Sigmoid colon (tissue), 4 donors: ENCODE data around the gene TPTE.
"Not testable (repeated sequence)": the region's sequence is repeated elsewhere in the genome, so short reads cannot be mapped to it uniquely, and the experiment has no call there.

Experiments used
- EP300 ChIP-seq, 4 donors: sonication (generic); formaldehyde crosslinking; IDR thresholded peaks; one replicate each; pipeline ENCODE4 v1.6.1; 2017; ENCODE audit warnings: antibody characterized with exemption in 4 of 4
- POLR2A ChIP-seq, 2 donors: fragments of 450-650 bp; IDR thresholded peaks; one replicate each; pipeline ENCODE4 v1.6.1; 2016; ENCODE audit warnings: antibody characterized with exemption in 2 of 2, mild to moderate bottlenecking in 2 of 2, moderate library complexity in 2 of 2
- POLR2AphosphoS5 ChIP-seq, 4 donors: sonication (generic); formaldehyde crosslinking; IDR thresholded peaks; one replicate each; pipeline ENCODE4 v1.6.1; 2017; ENCODE audit warnings: antibody characterized with exemption in 4 of 4
- TF ChIP-seq, protein P1 (sequence below), 4 experiments: fragments of 450-650 bp in 3 of 4; fragments of 200-600 bp in 1 of 4; IDR thresholded peaks; one replicate each; pipeline ENCODE4 v1.5.1; 2016 to 2019; ENCODE audit warnings: antibody characterized with exemption in 4 of 4, mild to moderate bottlenecking in 3 of 4, moderate library complexity in 2 of 4

GRCh38 chr21:10547868-10548267, 26.5 kb downstream of the TPTE start:
- TF ChIP-seq, protein P1, sequence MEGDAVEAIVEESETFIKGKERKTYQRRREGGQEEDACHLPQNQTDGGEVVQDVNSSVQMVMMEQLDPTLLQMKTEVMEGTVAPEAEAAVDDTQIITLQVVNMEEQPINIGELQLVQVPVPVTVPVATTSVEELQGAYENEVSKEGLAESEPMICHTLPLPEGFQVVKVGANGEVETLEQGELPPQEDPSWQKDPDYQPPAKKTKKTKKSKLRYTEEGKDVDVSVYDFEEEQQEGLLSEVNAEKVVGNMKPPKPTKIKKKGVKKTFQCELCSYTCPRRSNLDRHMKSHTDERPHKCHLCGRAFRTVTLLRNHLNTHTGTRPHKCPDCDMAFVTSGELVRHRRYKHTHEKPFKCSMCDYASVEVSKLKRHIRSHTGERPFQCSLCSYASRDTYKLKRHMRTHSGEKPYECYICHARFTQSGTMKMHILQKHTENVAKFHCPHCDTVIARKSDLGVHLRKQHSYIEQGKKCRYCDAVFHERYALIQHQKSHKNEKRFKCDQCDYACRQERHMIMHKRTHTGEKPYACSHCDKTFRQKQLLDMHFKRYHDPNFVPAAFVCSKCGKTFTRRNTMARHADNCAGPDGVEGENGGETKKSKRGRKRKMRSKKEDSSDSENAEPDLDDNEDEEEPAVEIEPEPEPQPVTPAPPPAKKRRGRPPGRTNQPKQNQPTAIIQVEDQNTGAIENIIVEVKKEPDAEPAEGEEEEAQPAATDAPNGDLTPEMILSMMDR (IDR thresholded peaks at IDR 0.05) = not testable (repeated sequence)
- TF ChIP-seq POLR2AphosphoS5, POLR2A, EP300 (IDR thresholded peaks at IDR 0.05): not testable (repeated sequence)
